DND-41 (cell line): ENCODE measurements around the gene EXOSC1.

Experiments used
- CTCF ChIP-seq: IDR thresholded peaks from 2 replicates; pipeline ENCODE4 v1.5.1; 2012; ENCODE audit warnings: borderline replicate concordance, low read length, moderate library complexity, mild to moderate bottlenecking; ENCODE audit not compliant: poor library complexity, severe bottlenecking; ENCODE audit errors: extremely low read depth
- EZH2 ChIP-seq: IDR thresholded peaks from 3 replicates; pipeline ENCODE4 v1.6.1; 2012; ENCODE audit warnings: borderline replicate concordance, low read depth, mild to moderate bottlenecking, moderate library complexity, low read length, inconsistent platforms; ENCODE audit not compliant: severe bottlenecking

GRCh38 chr10:97407211-97407951 is 38.4 kb downstream of the EXOSC1 start:
- peak; percentile 83 for TF ChIP-seq CTCF
- no peak for TF ChIP-seq EZH2
